GM12878 (cell line): ENCODE results near the gene SPATA3. TPM values are rescaled to one million over a fixed set of nuclear protein-coding genes. Genes with fewer than 3 reads are reported as not detected.

Experiments
- ATAC-seq: fragments of 200-7000 bp; cut with Tn5 transposase; 3 replicates; pipeline ENCODE4 v1.9.1; 2020; ENCODE audit warnings: mild to moderate bottlenecking, moderate library complexity
- BruUV-seq: library from RNA; stranded (reverse); fragments of 400-500 nt; replicated peaks from 2 replicates; lab custom pipeline; 2021; lab: Mats Ljungman, UMichigan
- CTCF ChIA-PET: fragments of 300-600 bp; sonication (Branson Sonifier 250); formaldehyde crosslinking; extraction: SDS; loops from one replicate; lab custom pipeline; 2021; ENCODE audit warnings: inconsistent platforms; lab: Yijun Ruan, JAX
- POLR2A ChIA-PET: fragments of 350-600 bp; formaldehyde crosslinking; extraction: SDS; loops from one replicate; lab custom pipeline; 2021; ENCODE audit warnings: inconsistent platforms; lab: Charles Lee
- RAD21 ChIA-PET: fragments of 300-600 bp; sonication (Branson Sonifier 250); formaldehyde crosslinking; loops from one replicate; lab custom pipeline; 2023; ENCODE audit warnings: antibody characterized with exemption; ENCODE audit not compliant: unreplicated experiment; lab: Charles Lee
- SMC1A ChIA-PET: fragments of 300-600 bp; sonication (Branson Sonifier 250); formaldehyde crosslinking; loops from one replicate; lab custom pipeline; 2023; ENCODE audit not compliant: unreplicated experiment, uncharacterized antibody; lab: Charles Lee
- DNase-seq: peaks from one replicate; pipeline ENCODE4 v3.0.0-alpha.2; 2011; ENCODE audit warnings: low read depth, low spot score
- FAIRE-seq: peaks from 3 replicates; lab custom pipeline; 2011; peaks lifted over from hg19 to GRCh38; lab: Jason Lieb, UNC
- H2AFZ ChIP-seq: 2 replicates; pipeline ENCODE4 v1.6.0; 2011; ENCODE audit warnings: low read depth, low read length, control low read depth; ENCODE audit not compliant: control insufficient read depth
- H3K27ac ChIP-seq: 2 replicates; pipeline ENCODE4 v1.5.1; 2011; ENCODE audit warnings: control low read depth; ENCODE audit not compliant: control insufficient read depth, insufficient read depth
- H3K27me3 ChIP-seq, 2 experiments: replicated peaks in 1 of 2; 2 replicates each; pipeline versions ENCODE4 v1.6.0 to v1.6.1; 2011; ENCODE audit warnings: low read length in 1 of 2; ENCODE audit not compliant: control insufficient read depth in 2 of 2, insufficient read depth in 2 of 2
- H3K36me3 ChIP-seq, 2 experiments: 2 replicates each; pipeline ENCODE4 v1.5.1; 2011; ENCODE audit warnings: low read length in 1 of 2; ENCODE audit not compliant: control insufficient read depth in 2 of 2, insufficient read depth in 2 of 2
- H3K4me1 ChIP-seq: 2 replicates; pipeline ENCODE4 v1.6.1; 2011; ENCODE audit warnings: mild to moderate bottlenecking, low read length, moderate library complexity, mixed read lengths; ENCODE audit not compliant: control insufficient read depth, insufficient read depth
- H3K4me2 ChIP-seq: 2 replicates; pipeline ENCODE4 v1.6.0; 2011; ENCODE audit warnings: control low read depth; ENCODE audit not compliant: control insufficient read depth, insufficient read depth
- H3K4me3 ChIP-seq: fragments of 200-600 bp; sonication (generic); 2 replicates; pipeline ENCODE4 v1.5.1; 2016
- H3K79me2 ChIP-seq: 2 replicates; pipeline ENCODE4 v1.6.0; 2011; ENCODE audit warnings: low read length; ENCODE audit not compliant: control insufficient read depth, insufficient read depth
- H3K9ac ChIP-seq: 2 replicates; pipeline ENCODE4 v1.8.0; 2011; ENCODE audit warnings: low read length, control low read depth, mixed read lengths; ENCODE audit not compliant: control insufficient read depth, insufficient read depth
- H3K9me3 ChIP-seq: replicated peaks from 3 replicates; pipeline ENCODE4 v1.5.1; 2011; ENCODE audit warnings: mild to moderate bottlenecking, low read length; ENCODE audit not compliant: control insufficient read depth, insufficient read depth
- H4K20me1 ChIP-seq: 2 replicates; pipeline ENCODE4 v1.6.0; 2011; ENCODE audit not compliant: control insufficient read depth, insufficient read depth
- BCL11A ChIP-seq: IDR thresholded peaks from 2 replicates; pipeline ENCODE4 v1.6.1; 2011; ENCODE audit warnings: low read depth, low read length
- CBX5 ChIP-seq: sonication (generic); IDR thresholded peaks from 2 replicates; pipeline ENCODE4 v1.6.1; 2016; ENCODE audit warnings: low read depth, moderate library complexity, mild to moderate bottlenecking, inconsistent platforms
- CEBPB ChIP-seq, 2 experiments: fragments of 150-350 bp in 1 of 2; IDR thresholded peaks; 2 replicates each; pipeline ENCODE4 v1.6.1; 2012 to 2014; ENCODE audit warnings: low read depth in 2 of 2, low read length in 2 of 2, borderline replicate concordance in 1 of 2, inconsistent platforms in 1 of 2
- GATAD2B ChIP-seq: fragments of 450-650 bp; conservative IDR thresholded peaks from 2 replicates; pipeline ENCODE4 v1.6.1; 2017; ENCODE audit warnings: low read depth, mild to moderate bottlenecking, moderate library complexity
- HDGF ChIP-seq: fragments of 450-650 bp; IDR thresholded peaks from 2 replicates; pipeline ENCODE4 v1.6.1; 2016; ENCODE audit warnings: antibody characterized with exemption
- PAX5 ChIP-seq: IDR thresholded peaks from 2 replicates; pipeline ENCODE4 v1.6.1; 2011; ENCODE audit warnings: low read depth, low read length, borderline replicate concordance
- SMARCA5 ChIP-seq: fragments of 450-650 bp; IDR thresholded peaks from 2 replicates; pipeline ENCODE4 v1.6.1; 2017; ENCODE audit warnings: mild to moderate bottlenecking
- SPI1 ChIP-seq: IDR thresholded peaks from 2 replicates; pipeline ENCODE4 v1.6.1; 2011; ENCODE audit warnings: low read depth, mild to moderate bottlenecking, low read length, moderate library complexity, borderline replicate concordance; ENCODE audit not compliant: insufficient read depth
- SREBF1 ChIP-seq: IDR thresholded peaks from 2 replicates; pipeline ENCODE4 v1.6.1; 2012; ENCODE audit warnings: mild to moderate bottlenecking, low read length
- USF1 ChIP-seq: IDR thresholded peaks from 2 replicates; pipeline ENCODE4 v1.6.1; 2011; ENCODE audit warnings: borderline replicate concordance, low read depth, mild to moderate bottlenecking, moderate library complexity, mixed read lengths, low read length; ENCODE audit not compliant: insufficient read depth; ENCODE audit errors: extremely low read length
- WGBS: methylation state at CpG from one replicate; pipeline ENCODE4 v1.1.6; 2016; ENCODE audit warnings: low lambda C conversion rate; ENCODE audit not compliant: insufficient replicate concordance, insufficient coverage; ENCODE audit errors: missing lambda C conversion rate; 5-methylcytosine and 5-hydroxymethylcytosine counted together
- in situ Hi-C: fragments of 300-500 bp; cut with MboI; formaldehyde crosslinking; loops from 9 replicates; pipeline ENCODE4 v1.14.3; 2018; ENCODE audit warnings: mixed read lengths
- intact Hi-C: fragments of 100-400 bp; cut with micrococcal nuclease; formaldehyde crosslinking; loops from one replicate; pipeline ENCODE4 v1.14.2; 2022; ENCODE audit not compliant: unreplicated experiment
- polyA plus RNA-seq, 11 experiments: library from polyadenylated mRNA; depleted of rRNA in 4 of 11; unstranded in 6 of 11; stranded (reverse) in 5 of 11; fragments of >200 nt; fragmentation: Nextera tagmentation in 4 of 11; fragmentation: Illumina TruSeq in 1 of 11; extraction: Ambion mirVana in 4 of 11; extraction: Trizol in 1 of 11; gene quantifications; 1 replicate in 1 of 11; 2 replicates in 10 of 11; pipeline versions ENCODE4 v1.2.1 to v1.2.3, GENCODE V29; 2011 to 2016; ENCODE audit warnings: inconsistent platforms in 2 of 11, missing spikeins in 2 of 11, low read depth in 1 of 11
- total RNA-seq, 4 experiments: library from RNA; depleted of rRNA in 3 of 4; stranded (reverse); fragments of >200 nt in 3 of 4; fragmentation: Illumina TruSeq in 1 of 4; extraction: Trizol in 1 of 4; gene quantifications; 2 replicates each; pipeline versions ENCODE4 v1.2.1 to v1.2.3, GENCODE V29; 2013 to 2021
- TF ChIP-seq, protein P1 (sequence below): IDR thresholded peaks from 2 replicates; pipeline ENCODE4 v1.6.1; 2012; ENCODE audit warnings: improper control_type of control experiment, low read depth, low read length; ENCODE audit not compliant: insufficient replicate concordance

Gene SPATA3
- total and polyA plus RNA-seq, 10 of the 15 experiments (the other 5 are each of a cell fraction or from before 2014, with no cell fraction given) = not detected

- CTCF ChIA-PET = interaction anchor here (0.7 to 2.9 kb wide), 7 partner anchors 9 to 225 kb away, joined by 3 to 9 read pairs (median 4); partner anchors contain the start of gene PSMD1
- RAD21 ChIA-PET = no interaction called here
- Histone ChIP-seq H4K20me1 (no peaks in the 10 kb centered on the region), H3K36me3 (no peaks in the 10 kb centered on the region), H3K9ac (no peak overlapping the region), H2AFZ (no peak overlapping the region), H3K4me2 (no peak overlapping the region), H3K4me1 (peaks cover 8% of the 10 kb centered on the region; the same call in 1 of the 2 replicates), H3K79me2 (no peaks in the 10 kb centered on the region), H3K27ac (no peak overlapping the region), H3K4me3 (no peak overlapping the region), H3K9me3 (no peaks in the 10 kb centered on the region), H3K27me3 (peaks cover 0 to 2% of the 10 kb centered on the region in 2 experiments; a peak in 2 of 4 replicates)
- in situ Hi-C loops (loop anchor here (5.0 kb wide), 1 partner anchor 147 kb away; no protein-coding TSS in a partner anchor), intact Hi-C loops (loop anchor here (5.0 kb wide), 1 partner anchor 62 kb away; no protein-coding TSS in a partner anchor)
- DNase-seq (no peak), ATAC-seq (no peak), FAIRE-seq (no peak)
- TF ChIP-seq BCL11A (no peak), SMARCA5 (no peak), SPI1 (no peak), SREBF1 (no peak), HDGF (no peak), PAX5 (no peak), CEBPB (IDR thresholded peaks at IDR 0.05; ENCODE audit: borderline replicate concordance in 1 of 2, low read depth in 2 of 2, low read length in 2 of 2) (no peak), USF1 (no peak), CBX5 (no peak), GATAD2B (no peak)
- TF ChIP-seq, protein P1, sequence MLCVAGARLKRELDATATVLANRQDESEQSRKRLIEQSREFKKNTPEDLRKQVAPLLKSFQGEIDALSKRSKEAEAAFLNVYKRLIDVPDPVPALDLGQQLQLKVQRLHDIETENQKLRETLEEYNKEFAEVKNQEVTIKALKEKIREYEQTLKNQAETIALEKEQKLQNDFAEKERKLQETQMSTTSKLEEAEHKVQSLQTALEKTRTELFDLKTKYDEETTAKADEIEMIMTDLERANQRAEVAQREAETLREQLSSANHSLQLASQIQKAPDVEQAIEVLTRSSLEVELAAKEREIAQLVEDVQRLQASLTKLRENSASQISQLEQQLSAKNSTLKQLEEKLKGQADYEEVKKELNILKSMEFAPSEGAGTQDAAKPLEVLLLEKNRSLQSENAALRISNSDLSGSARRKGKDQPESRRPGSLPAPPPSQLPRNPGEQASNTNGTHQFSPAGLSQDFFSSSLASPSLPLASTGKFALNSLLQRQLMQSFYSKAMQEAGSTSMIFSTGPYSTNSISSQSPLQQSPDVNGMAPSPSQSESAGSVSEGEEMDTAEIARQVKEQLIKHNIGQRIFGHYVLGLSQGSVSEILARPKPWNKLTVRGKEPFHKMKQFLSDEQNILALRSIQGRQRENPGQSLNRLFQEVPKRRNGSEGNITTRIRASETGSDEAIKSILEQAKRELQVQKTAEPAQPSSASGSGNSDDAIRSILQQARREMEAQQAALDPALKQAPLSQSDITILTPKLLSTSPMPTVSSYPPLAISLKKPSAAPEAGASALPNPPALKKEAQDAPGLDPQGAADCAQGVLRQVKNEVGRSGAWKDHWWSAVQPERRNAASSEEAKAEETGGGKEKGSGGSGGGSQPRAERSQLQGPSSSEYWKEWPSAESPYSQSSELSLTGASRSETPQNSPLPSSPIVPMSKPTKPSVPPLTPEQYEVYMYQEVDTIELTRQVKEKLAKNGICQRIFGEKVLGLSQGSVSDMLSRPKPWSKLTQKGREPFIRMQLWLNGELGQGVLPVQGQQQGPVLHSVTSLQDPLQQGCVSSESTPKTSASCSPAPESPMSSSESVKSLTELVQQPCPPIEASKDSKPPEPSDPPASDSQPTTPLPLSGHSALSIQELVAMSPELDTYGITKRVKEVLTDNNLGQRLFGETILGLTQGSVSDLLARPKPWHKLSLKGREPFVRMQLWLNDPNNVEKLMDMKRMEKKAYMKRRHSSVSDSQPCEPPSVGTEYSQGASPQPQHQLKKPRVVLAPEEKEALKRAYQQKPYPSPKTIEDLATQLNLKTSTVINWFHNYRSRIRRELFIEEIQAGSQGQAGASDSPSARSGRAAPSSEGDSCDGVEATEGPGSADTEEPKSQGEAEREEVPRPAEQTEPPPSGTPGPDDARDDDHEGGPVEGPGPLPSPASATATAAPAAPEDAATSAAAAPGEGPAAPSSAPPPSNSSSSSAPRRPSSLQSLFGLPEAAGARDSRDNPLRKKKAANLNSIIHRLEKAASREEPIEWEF = no peak
- SMC1A ChIA-PET = interaction anchor here (0.6 kb wide), 1 partner anchor 225 kb away, joined by 3 read pairs; no protein-coding TSS in a partner anchor
- no TSS peak for BruUV-seq
- WGBS = 37% methylated on average over 12 of the region's 12 CpGs
- POLR2A ChIA-PET = no interaction called here
Measured at GRCh38 chr2:231049286-231050017, 53.5 kb downstream of the SPATA3 start.
